ENCODE measurements around the gene TEDC1. TPM values are rescaled to one million over a fixed set of nuclear protein-coding genes. Genes with fewer than 3 reads are reported as not detected.
A peak's percentile ranks its signal among the peaks of the same experiment; 100 is the strongest.

TEDC1 gene
- total RNA-seq, 2 experiments from 2014 or later: 40.7 to 53.2 TPM

DNA sequence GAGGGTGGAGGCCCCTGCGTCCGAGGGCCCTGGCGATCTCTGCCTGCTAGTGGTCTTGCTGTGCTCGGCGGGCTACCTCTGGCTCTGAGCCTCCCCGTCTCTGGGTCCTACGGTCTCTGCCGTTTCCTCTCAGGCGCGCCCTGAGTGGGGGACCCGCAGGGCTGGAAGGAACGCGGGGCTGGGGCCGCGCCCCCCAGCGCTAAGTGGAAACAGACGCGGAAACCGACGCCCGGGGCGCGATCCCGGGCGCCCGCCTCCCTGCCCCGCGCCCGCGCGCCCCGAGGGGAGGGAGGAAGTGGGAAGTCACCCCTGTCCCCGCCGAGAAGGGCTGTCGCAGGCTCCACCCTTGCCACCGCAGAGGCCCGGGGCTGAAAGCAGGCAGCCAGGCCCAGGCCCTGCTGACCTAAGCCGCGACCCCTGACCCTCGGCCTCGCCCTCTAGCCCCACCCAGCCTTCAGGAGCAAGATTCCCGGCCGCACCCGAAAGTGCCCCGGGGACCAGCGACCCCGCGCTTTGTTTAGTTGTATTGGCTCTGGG lies 3.5 kb upstream of the TEDC1 start:
- CTCF ChIA-PET: no interaction called here

DNA sequence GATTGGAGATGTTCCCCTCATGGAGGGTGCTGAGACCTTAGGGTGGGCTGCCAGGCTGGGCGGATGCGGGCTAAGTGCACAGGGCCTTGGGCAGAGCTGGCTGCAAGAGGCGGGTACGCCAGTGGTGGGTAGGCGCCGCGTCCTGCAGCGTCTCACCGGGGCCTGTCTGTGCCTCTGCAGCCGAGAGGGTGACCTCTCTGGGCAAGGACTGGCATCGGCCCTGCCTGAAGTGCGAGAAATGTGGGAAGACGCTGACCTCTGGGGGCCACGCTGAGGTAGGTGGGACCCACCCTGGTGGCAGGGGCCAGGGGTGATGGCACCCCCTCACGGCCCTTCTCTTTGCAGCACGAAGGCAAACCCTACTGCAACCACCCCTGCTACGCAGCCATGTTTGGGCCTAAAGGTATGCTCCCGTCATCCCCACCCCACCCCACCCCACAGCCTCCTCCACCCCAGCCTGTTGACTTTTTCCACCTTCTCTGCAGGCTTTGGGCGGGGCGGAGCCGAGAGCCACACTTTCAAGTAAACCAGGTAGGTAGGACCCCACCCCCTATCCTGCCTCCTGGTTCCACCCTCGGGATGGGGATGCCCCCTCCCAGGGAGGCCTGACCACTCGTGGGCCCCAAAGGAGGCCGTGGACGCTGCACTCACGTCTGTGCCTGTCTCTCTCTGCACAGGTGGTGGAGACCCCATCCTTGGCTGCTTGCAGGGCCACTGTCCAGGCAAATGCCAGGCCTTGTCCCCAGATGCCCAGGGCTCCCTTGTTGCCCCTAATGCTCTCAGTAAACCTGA lies 2.9 kb upstream of the TEDC1 start:
- H3K36me3 Mint-ChIP-seq (ENCODE audit: low read depth): peaks cover 8% of the 10 kb centered on the region

More for the DNA sequence above, 3.5 kb upstream of the TEDC1 start:
- Mint-ChIP-seq H3K27me3 (peaks cover 2% of the 10 kb centered on the region), H3K9me3 (no peaks in the 10 kb centered on the region), H3K4me1 (peaks cover 44% of the 10 kb centered on the region), H3K36me3 (ENCODE audit: low read depth) (peaks cover 8% of the 10 kb centered on the region), H3K27ac (peak overlapping the region; percentile 92), H3K4me3 (peak overlapping the region; percentile 84)
- POLR2A ChIA-PET: no interaction called here
- DNase-seq: peak; percentile 79

DNA sequence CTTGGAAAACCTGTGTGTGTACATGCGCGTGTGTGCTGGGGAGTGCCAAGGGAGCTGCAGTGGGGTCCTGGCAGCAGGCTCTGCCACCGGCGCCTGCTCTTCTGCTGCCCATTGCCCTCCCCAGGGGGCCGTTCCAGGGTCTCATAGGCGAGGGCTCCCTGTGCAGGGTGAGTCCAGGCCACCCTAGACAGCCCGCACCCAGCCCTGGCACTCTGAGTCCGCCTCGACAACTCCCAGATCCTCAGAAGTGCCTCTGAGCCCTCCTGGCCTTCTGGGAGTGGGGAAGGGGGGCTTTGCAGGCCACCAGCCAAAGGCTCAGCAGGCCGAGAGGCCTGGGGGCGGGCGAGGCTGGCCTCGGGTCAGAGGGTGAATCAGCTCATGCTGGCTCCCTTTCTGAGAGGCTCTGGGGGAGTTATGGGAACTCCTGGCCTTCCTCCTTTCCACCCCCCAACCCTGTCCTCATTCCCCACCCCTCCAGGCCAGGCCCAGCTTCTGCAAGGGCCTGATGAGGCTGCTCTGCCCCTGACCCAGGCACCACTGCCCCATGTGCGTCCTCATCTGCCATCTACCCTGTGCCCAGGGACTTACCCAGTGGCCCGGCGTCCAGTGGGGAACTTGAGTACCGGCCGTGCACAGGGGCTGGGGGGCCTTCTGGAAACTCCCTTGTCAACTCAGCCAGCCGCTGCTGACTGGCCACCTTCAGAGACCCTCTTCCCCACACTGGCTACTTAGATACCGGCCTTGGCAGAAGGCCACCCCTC lies 2.1 kb upstream of the TEDC1 start:
- H3K4me1 Mint-ChIP-seq: peaks cover 42% of the 10 kb centered on the region
- H3K36me3 Mint-ChIP-seq (ENCODE audit: low read depth): peaks cover 12% of the 10 kb centered on the region
- POLR2A ChIA-PET: interaction anchor here (0.7 to 2.1 kb wide), 3 partner anchors 8 to 195 kb away, joined by 3 to 6 read pairs (median 5); no protein-coding TSS in a partner anchor
- H3K27me3 Mint-ChIP-seq: peaks cover 2% of the 10 kb centered on the region
- H3K9me3 Mint-ChIP-seq: no peaks in the 10 kb centered on the region
- peak overlapping the region; percentile 92 for H3K27ac Mint-ChIP-seq
- CTCF ChIA-PET: interaction anchor here (0.6 to 4.1 kb wide), 30 partner anchors 8 to 513 kb away, joined by 3 to 69 read pairs (median 4); partner anchors contain the start of gene MTA1
- DNase-seq: no peak
- H3K4me3 Mint-ChIP-seq: peak overlapping the region; percentile 84

More for the DNA sequence above, 2.9 kb upstream of the TEDC1 start:
- Mint-ChIP-seq H3K4me1 (peaks cover 39% of the 10 kb centered on the region), H3K27ac (peak overlapping the region; percentile 92), H3K9me3 (no peaks in the 10 kb centered on the region), H3K27me3 (peaks cover 2% of the 10 kb centered on the region), H3K4me3 (peak overlapping the region; percentile 84)
- POLR2A ChIA-PET: no interaction called here
- CTCF ChIA-PET: interaction anchor here (1.7 to 4.1 kb wide), 5 partner anchors 7 to 122 kb away, joined by 8 to 69 read pairs (median 12); no protein-coding TSS in a partner anchor
- DNase-seq: peak; percentile 36

DNA sequence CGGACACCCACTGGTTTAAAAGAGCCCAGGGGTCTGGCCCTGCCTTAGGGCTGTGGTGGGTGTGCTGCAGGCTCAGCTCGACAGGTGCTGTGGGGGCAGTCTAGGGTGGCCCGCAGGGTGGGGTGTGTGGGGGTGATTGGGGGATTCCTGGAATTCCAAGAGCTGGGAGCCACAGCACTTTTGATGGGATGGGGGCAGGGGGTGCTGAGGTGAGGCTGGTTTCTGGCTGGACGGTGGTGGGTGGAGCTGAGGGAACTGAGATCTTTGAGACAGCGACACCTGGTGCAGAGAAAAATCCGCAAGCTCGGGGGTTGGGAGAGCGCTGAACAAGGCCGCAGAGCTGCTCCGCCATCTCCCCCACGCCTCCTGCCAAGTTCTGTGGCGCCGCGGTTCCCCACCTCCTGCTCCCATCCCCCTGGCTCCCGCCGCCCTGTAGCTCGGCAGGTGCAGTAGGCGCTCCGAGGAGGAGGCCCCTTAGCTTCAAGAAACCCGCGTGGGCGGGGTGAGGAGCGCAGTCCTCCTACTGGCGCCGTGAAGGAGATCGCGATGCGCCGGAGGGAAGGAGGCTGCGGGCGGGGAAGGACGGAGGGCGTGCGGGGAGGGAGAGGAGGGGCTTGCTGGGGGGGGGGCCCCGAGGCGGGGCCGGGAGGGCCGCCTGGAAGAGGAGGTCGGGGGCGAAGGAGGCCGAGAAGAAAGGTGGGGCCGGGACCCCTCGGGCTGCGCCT lies 1.3 kb upstream of the TEDC1 start:
- Mint-ChIP-seq H3K9me3 (no peaks in the 10 kb centered on the region), H3K4me1 (peaks cover 35% of the 10 kb centered on the region), H3K4me3 (peak overlapping the region; percentile 84), H3K27me3 (peaks cover 2% of the 10 kb centered on the region), H3K36me3 (ENCODE audit: low read depth) (peaks cover 12% of the 10 kb centered on the region), H3K27ac (peak overlapping the region; percentile 91)
- peak; percentile 91 for DNase-seq
- POLR2A ChIA-PET: interaction anchor here (0.7 to 2.1 kb wide), 3 partner anchors 9 to 196 kb away, joined by 3 to 6 read pairs (median 5); no protein-coding TSS in a partner anchor
- CTCF ChIA-PET: interaction anchor here (0.6 to 4.1 kb wide), 34 partner anchors 9 to 738 kb away, joined by 3 to 69 read pairs (median 4); partner anchors contain the start of gene MTA1

DNA sequence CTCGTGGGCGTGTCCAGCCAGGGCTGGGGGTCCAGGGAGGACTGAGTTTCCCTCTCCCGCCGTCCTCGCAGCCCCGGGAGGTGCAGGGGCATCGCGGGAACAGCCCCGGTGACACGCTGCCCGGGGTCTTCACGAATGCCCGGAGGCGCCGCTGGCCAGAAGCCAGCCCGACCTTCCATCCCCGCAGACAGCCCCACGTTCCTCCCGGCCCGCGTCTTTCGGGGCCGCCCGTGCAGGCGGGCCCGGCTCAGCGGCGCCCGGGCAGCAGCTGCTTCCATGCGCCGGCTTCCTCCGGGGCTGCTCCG lies 827 bp upstream of the TEDC1 start:
- H3K4me1 Mint-ChIP-seq: peaks cover 32% of the 10 kb centered on the region
- ChIA-PET CTCF (interaction anchor here (0.6 to 4.1 kb wide), 30 partner anchors 9 to 738 kb away, joined by 3 to 69 read pairs (median 4); partner anchors contain the start of gene MTA1), POLR2A (interaction anchor here (1.2 to 2.1 kb wide), 2 partner anchors 9 to 120 kb away, joined by 5 to 6 read pairs; no protein-coding TSS in a partner anchor)
- H3K27ac Mint-ChIP-seq: peak overlapping the region; percentile 91
- no peak for DNase-seq
- peak overlapping the region; percentile 84 for H3K4me3 Mint-ChIP-seq
- peaks cover 2% of the 10 kb centered on the region for H3K27me3 Mint-ChIP-seq
- H3K36me3 Mint-ChIP-seq (ENCODE audit: low read depth): peaks cover 12% of the 10 kb centered on the region
- no peaks in the 10 kb centered on the region for H3K9me3 Mint-ChIP-seq

DNA sequence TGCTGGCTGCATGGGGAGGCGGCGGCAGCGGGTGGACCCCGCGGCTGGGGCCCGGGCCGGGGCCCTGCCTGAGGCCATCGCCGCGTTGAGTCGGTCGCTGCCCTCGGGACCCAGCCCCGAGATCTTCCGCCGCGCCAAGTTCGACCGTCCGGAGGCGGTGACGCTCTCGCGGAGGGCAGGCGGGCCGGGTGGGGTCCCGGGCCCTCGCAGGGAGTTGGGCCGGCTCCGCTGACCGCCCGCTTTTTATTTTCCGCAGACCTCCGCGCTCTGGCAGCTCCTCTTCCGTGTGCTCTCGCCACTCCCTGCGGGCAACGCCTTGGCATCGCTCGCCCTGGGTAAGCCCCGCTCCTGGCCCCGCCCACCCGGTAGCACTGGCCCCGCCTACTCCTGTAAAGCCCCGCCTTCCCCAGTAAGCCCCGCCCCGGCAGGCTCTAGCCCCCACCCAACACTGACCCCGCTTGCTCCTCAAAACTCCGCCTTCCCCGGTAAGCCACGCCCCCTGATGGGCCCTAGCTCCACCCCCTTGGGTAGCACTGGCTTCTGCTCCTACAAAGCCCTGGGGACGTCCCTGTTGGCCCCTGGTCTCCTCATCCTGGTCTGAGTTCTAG lies 424 bp downstream of the TEDC1 start:
- Mint-ChIP-seq H3K4me1 (peaks cover 26% of the 10 kb centered on the region), H3K4me3 (peak overlapping the region; percentile 80), H3K9me3 (no peaks in the 10 kb centered on the region), H3K27me3 (peaks cover 2% of the 10 kb centered on the region), H3K27ac (peak overlapping the region; percentile 96), H3K36me3 (ENCODE audit: low read depth) (peaks cover 12% of the 10 kb centered on the region)
- ChIA-PET POLR2A (interaction anchor here (0.6 to 1.2 kb wide), 3 partner anchors 9 to 317 kb away, joined by 3 to 4 read pairs (median 3); no protein-coding TSS in a partner anchor), CTCF (interaction anchor here (0.9 to 4.1 kb wide), 8 partner anchors 10 to 120 kb away, joined by 3 to 69 read pairs (median 5); no protein-coding TSS in a partner anchor)
- DNase-seq: peak; percentile 88

DNA sequence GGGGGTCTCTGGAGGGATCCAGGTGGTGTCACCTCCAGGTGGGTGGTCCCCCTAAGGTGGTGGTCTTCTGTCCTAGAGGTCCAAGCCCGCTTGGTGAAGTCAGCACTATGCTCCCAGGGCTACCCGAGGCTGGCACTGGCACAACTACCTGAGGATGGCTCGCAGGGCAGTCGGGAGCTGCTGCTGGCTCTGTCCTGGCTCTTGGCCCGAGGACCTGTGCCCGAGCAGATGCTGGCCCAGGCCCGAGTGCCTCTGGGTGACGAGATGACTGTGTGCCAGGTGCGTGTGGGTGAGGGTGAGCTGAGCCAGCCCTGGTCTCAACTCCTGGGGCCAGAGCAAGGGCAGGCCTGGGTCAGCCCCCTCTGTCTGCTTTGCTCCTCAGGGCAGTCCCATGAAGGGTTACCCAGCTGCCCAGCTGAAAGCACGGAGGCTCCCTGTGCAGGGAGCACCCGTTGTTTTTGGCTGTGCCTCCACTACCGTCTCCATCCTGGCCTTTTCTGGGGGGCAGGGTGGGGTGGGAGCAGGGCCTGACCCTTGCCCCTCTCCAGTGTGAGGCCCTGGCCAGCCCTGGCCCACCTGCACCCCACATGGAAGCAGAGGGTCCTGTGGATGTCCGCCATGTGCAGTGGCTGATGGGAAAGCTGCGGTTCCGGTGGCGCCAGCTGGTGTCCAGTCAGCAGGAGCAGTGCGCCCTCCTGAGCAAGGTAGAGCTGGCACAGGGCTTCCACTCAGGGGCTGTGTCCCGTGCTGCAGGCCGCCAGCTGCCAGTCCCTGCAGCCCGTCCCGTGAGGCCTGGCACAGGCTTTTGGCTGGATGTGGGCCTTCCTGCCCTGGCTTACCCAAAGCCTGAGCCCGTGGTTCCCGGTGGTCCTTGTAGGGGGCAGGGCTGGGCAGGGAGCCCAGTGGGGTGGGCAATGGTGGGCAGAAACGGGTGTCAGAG lies 1.3 kb downstream of the TEDC1 start:
- H3K4me3 Mint-ChIP-seq: peak overlapping the region; percentile 80
- peak overlapping the region; percentile 96 for H3K27ac Mint-ChIP-seq
- no peak for DNase-seq

DNA sequence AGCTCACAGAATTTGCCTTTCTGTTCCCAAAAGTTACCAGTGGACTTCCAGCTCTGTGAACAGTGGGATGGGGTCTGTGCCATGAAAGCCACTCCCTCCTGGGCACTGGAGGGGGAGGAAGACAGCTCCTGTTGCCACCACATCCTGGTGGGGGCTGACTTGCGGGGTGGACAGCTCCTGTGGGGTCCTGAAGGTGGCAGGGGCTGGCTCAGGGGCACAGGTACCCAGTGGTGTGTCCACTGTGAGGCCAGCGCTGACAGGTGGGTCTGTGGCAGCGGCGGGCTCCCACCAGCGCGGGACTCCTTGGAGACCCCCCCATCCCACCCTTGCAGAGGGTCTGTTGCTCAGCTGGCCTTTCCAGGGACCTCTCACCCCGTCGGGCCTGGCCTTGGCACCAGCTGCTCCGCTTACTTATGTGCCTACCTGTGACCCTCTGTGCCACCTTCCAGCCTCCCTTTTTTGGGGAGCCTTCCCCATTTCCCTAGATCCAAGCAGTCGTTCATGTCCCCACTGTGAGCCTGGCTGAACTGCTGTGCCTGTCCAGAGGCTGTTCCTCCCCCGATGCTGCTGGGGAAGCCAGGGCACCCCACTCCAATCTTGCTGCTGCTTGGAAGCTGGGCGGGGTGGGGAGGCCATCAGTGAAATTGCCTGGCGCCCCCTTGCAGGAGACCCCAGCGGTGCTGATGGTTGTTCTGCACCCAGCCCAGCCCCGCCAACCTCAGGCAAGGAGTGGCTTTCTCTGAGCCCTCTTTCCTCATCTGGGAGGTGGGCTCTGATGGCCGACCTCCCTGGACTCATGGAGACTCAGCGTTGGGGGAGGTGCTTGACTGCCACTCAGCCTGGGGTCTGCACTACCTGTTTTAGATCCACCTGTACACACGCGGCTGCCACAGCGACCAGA lies 2.2 kb downstream of the TEDC1 start:
- no peaks in the 10 kb centered on the region for H3K9me3 Mint-ChIP-seq
- H3K27ac Mint-ChIP-seq: peak overlapping the region; percentile 54
- peak overlapping the region; percentile 32 for H3K4me3 Mint-ChIP-seq
- DNase-seq: no peak
- no peaks in the 10 kb centered on the region for H3K27me3 Mint-ChIP-seq
- ChIA-PET CTCF (interaction anchor here (1.2 to 1.8 kb wide), 3 partner anchors 13 to 117 kb away, joined by 3 to 5 read pairs (median 5); no protein-coding TSS in a partner anchor), POLR2A (no interaction called here)
- peaks cover 12% of the 10 kb centered on the region for H3K36me3 Mint-ChIP-seq (ENCODE audit: low read depth)
- H3K4me1 Mint-ChIP-seq: peaks cover 21% of the 10 kb centered on the region

More for the DNA sequence above, 1.3 kb downstream of the TEDC1 start:
- ChIA-PET POLR2A (interaction anchor here (0.6 to 1.2 kb wide), 2 partner anchors 9 to 10 kb away, joined by 3 read pairs; no protein-coding TSS in a partner anchor), CTCF (interaction anchor here (0.9 to 4.1 kb wide), 10 partner anchors 10 to 121 kb away, joined by 3 to 69 read pairs (median 4); no protein-coding TSS in a partner anchor)
- Mint-ChIP-seq H3K4me1 (peaks cover 21% of the 10 kb centered on the region), H3K27me3 (no peaks in the 10 kb centered on the region), H3K9me3 (no peaks in the 10 kb centered on the region), H3K36me3 (ENCODE audit: low read depth) (peaks cover 12% of the 10 kb centered on the region)

DNA sequence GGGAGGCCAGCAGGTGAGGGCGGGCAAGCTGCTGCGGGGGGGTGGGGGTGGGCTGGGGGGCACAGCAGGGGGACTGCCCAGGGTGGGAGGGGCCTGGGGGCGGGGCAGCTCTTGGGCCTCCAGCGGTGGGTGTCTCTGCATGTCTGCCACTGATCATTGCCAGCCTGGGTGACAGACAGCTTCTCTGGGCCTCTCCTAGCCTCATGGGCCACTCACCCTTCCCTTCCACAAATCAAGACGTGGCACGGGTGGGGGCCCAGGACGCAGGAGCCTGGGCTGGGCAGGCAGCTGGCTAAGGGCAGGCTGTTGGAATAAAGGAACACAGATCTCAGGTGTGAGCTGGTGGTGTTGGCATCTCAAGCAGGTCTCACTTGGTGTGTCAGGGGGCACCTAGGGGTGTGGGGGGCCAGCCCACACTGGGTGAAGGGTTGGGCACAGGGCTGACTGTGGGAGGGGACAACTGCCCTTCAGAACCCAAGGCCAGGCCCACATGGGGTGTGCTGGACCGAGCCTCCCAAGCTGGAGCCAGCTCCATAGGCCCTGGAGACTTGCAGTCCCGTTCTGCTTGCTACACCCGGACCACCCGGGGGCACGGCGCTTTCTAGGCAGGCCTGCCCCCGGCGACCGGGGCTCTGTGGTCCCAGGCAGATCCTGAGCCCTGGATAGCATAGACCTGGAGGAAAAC lies 3.0 kb downstream of the TEDC1 start:
- H3K27me3 Mint-ChIP-seq: no peaks in the 10 kb centered on the region
- CTCF ChIA-PET: interaction anchor here (1.2 kb wide), 1 partner anchor 13 kb away, joined by 3 read pairs; no protein-coding TSS in a partner anchor
- H3K4me1 Mint-ChIP-seq: peaks cover 15% of the 10 kb centered on the region
- H3K4me3 Mint-ChIP-seq: no peak overlapping the region
- POLR2A ChIA-PET: no interaction called here
- H3K27ac Mint-ChIP-seq: no peak overlapping the region
- peaks cover 10% of the 10 kb centered on the region for H3K36me3 Mint-ChIP-seq (ENCODE audit: low read depth)
- no peak for DNase-seq
- H3K9me3 Mint-ChIP-seq: no peaks in the 10 kb centered on the region

DNA sequence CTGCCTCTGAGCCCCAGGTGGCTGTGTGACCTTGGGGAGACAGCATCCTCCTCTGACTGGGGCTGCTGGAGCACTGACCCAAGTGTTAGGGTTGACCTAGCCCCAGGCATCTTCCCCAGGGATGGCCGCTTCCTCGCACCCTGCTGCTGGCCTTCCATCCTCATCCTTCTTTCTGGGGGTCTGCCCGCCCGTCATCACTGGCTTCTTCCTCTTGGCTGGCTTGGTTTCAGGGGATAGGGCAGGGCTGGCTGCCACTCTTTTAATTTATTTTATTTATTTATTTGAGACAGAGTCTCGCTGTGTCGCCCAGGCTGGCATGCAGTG lies 3.5 kb downstream of the TEDC1 start:
- H3K27ac Mint-ChIP-seq: no peak overlapping the region
- H3K9me3 Mint-ChIP-seq: no peaks in the 10 kb centered on the region
- CTCF ChIA-PET: no interaction called here
- peaks cover 6% of the 10 kb centered on the region for H3K36me3 Mint-ChIP-seq (ENCODE audit: low read depth)
- no peak for DNase-seq
- H3K27me3 Mint-ChIP-seq: no peaks in the 10 kb centered on the region
- H3K4me1 Mint-ChIP-seq: peaks cover 10% of the 10 kb centered on the region
- POLR2A ChIA-PET: no interaction called here
- no peak overlapping the region for H3K4me3 Mint-ChIP-seq
